Brain microvascular endothelial cell (primary cell): ENCODE measurements around the gene MAT1A.

ENCODE experiments used
- DNase-seq: peaks from one replicate; pipeline ENCODE4 v3.0.0-alpha.2; 2020
- H3K27ac ChIP-seq: fragments of 250-450 bp; sonication (Bioruptor Pico); 2 replicates; pipeline ENCODE4 v1.5.1; 2020; ENCODE audit warnings: mild to moderate bottlenecking, moderate library complexity
- H3K27me3 ChIP-seq: fragments of 250-450 bp; sonication (Bioruptor Pico); replicated peaks from 2 replicates; pipeline ENCODE4 v1.5.1; 2020; ENCODE audit warnings: mild to moderate bottlenecking
- H3K36me3 ChIP-seq: fragments of 250-450 bp; sonication (Bioruptor Pico); replicated peaks from 2 replicates; pipeline ENCODE4 v1.5.1; 2020; ENCODE audit warnings: mild to moderate bottlenecking
- H3K4me3 ChIP-seq: 2 replicates; pipeline ENCODE4 v1.5.1; 2011; ENCODE audit warnings: low read depth, mild to moderate bottlenecking, control low read depth, low read length, moderate library complexity
- in situ Hi-C: cut with HindIII; loops from 2 replicates; pipeline ENCODE4 v1.10.0; 2017; ENCODE audit warnings: low sequenced_read_pairs, low pct_ligation_motif_present
- TF ChIP-seq, protein P1 (sequence below): IDR thresholded peaks from 2 replicates; pipeline ENCODE4 v1.5.1; 2011; ENCODE audit warnings: low read depth, mild to moderate bottlenecking, moderate library complexity, low read length, control low read depth, inconsistent platforms; ENCODE audit errors: missing control alignments

The MAT1A gene

DNA sequence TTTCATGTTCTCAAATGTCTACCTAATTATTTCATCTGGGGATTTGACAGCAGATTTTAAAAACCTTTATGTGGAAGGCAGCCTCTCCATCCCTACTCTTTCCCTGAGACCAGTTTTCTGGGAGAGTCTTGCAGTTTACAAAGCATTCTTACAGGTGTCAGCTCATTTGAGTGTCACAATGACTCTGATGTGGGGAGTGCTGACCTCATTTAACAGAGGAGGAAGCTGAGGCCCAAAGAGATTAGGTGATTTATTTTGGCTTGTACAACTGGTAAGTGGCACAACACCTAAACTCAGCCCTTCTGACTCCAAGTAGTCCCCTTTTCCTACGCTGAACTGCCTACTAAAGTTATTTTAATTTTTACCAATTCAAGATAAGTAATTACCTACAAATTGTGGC is 33.3 kb upstream of the MAT1A start:
- in situ Hi-C loops, result no loop called here
- no peak for DNase-seq
- TF ChIP-seq, protein P1, sequence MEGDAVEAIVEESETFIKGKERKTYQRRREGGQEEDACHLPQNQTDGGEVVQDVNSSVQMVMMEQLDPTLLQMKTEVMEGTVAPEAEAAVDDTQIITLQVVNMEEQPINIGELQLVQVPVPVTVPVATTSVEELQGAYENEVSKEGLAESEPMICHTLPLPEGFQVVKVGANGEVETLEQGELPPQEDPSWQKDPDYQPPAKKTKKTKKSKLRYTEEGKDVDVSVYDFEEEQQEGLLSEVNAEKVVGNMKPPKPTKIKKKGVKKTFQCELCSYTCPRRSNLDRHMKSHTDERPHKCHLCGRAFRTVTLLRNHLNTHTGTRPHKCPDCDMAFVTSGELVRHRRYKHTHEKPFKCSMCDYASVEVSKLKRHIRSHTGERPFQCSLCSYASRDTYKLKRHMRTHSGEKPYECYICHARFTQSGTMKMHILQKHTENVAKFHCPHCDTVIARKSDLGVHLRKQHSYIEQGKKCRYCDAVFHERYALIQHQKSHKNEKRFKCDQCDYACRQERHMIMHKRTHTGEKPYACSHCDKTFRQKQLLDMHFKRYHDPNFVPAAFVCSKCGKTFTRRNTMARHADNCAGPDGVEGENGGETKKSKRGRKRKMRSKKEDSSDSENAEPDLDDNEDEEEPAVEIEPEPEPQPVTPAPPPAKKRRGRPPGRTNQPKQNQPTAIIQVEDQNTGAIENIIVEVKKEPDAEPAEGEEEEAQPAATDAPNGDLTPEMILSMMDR, result no peak
- H3K36me3 ChIP-seq, result no peaks in the 10 kb centered on the region
- no peak overlapping the region for H3K27ac ChIP-seq
- H3K27me3 ChIP-seq, result no peaks in the 10 kb centered on the region
- no peak overlapping the region for H3K4me3 ChIP-seq

DNA sequence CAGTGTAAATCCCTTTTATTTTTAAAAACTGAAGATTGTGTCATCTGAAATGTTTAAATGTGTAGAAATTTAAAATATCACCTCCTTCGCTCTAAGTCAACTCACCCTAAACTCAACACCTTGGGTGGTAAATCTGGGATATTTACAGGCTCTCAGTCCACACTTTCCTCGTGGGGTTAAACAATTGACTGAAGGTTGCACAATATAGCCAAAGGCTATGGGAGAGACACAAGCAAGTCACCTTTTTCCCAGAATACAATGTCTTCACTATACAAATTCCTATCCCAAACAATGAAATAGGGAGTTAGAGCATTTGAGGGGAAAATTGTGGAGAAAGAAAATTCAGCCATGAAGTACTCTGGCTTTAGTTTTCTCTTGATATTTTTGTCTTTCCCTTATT is 32.7 kb upstream of the MAT1A start:
- Histone ChIP-seq H3K27ac (no peak overlapping the region), H3K27me3 (no peaks in the 10 kb centered on the region), H3K36me3 (no peaks in the 10 kb centered on the region), H3K4me3 (no peak overlapping the region)
- no peak for DNase-seq
- TF ChIP-seq, protein P1, result no peak
- in situ Hi-C loops, result no loop called here

- Histone ChIP-seq H3K4me3 (no peak overlapping the region), H3K27me3 (no peaks in the 10 kb centered on the region), H3K27ac (no peak overlapping the region), H3K36me3 (no peaks in the 10 kb centered on the region)
- no peak for DNase-seq
- in situ Hi-C loops, result no loop called here
- TF ChIP-seq, protein P1, result no peak
Measured at GRCh38 chr10:80321183-80321582, 31.7 kb upstream of the MAT1A start.

- Histone ChIP-seq H3K27ac (no peak overlapping the region), H3K27me3 (no peaks in the 10 kb centered on the region), H3K4me3 (no peak overlapping the region), H3K36me3 (no peaks in the 10 kb centered on the region)
- in situ Hi-C loops, result no loop called here
- no peak for DNase-seq
- TF ChIP-seq, protein P1, result no peak
Measured at GRCh38 chr10:80320377-80320776, 30.9 kb upstream of the MAT1A start.

- in situ Hi-C loops, result no loop called here
- no peak for DNase-seq
Measured at GRCh38 chr10:80319725-80320290, 30.4 kb upstream of the MAT1A start.

More at GRCh38 chr10:80319725-80320290, 30.4 kb upstream of the MAT1A start:
- TF ChIP-seq, protein P1, result no peak
- Histone ChIP-seq H3K27me3 (no peaks in the 10 kb centered on the region), H3K36me3 (no peaks in the 10 kb centered on the region), H3K4me3 (no peak overlapping the region), H3K27ac (no peak overlapping the region)
